Measurements from ENCODE around the gene FSHR.

GRCh38 chr2:49108436-49108835 lies 45.9 kb downstream of the FSHR start:
- TF ChIP-seq POLR2A (IDR thresholded peaks at IDR 0.05) (no peak), CTCF (IDR thresholded peaks at IDR 0.05) (no peak)

All from lower leg skin (tissue), 3 donors.